Lower leg skin (tissue), 4 donors: ENCODE data around the gene CBLN3. TPM values are rescaled to one million over a fixed set of nuclear protein-coding genes. Genes with fewer than 3 reads are reported as not detected.

Experiments
- DNase-seq, 2 donors: peaks; one replicate each; pipeline ENCODE4 v3.0.0-alpha.2; 2019; ENCODE audit warnings: low spot score in 2 of 2
- H3K4me3 ChIP-seq: fragments of 200-600 bp; sonication (generic); 2 replicates; pipeline ENCODE4 v1.5.1; 2017; ENCODE audit warnings: mild to moderate bottlenecking, low read depth; ENCODE audit not compliant: poor library complexity, severe bottlenecking
- POLR2A ChIP-seq, 2 donors: fragments of 450-650 bp; IDR thresholded peaks; one replicate each; pipeline ENCODE4 v1.6.1; 2016 to 2017; ENCODE audit warnings: antibody characterized with exemption in 2 of 2, mild to moderate bottlenecking in 1 of 2, moderate library complexity in 1 of 2
- WGBS, 2 donors: methylation state at CpG; one replicate each; pipeline ENCODE4 v1.1.5; 2018; 5-methylcytosine and 5-hydroxymethylcytosine counted together
- intact Hi-C: fragments of 100-400 bp; cut with DNase I; formaldehyde crosslinking; loops from one replicate; pipeline ENCODE4 v1.15.0; 2023; ENCODE audit warnings: low total_unique reads
- total RNA-seq, 4 donors: library from RNA; depleted of rRNA; stranded (reverse); fragments of >200 nt; gene quantifications; one replicate each; pipeline ENCODE4 v1.1.0, GENCODE V29; 2016
- TF ChIP-seq, protein P1 (sequence below), 3 donors: fragments of 450-650 bp; IDR thresholded peaks; one replicate each; pipeline ENCODE4 v1.5.1; 2016; ENCODE audit warnings: antibody characterized with exemption in 3 of 3, mild to moderate bottlenecking in 3 of 3, moderate library complexity in 2 of 3

Gene CBLN3
- total RNA-seq, 4 donors from 2014 or later = 0.76 to 1.4 (median 1.1) TPM

DNA sequence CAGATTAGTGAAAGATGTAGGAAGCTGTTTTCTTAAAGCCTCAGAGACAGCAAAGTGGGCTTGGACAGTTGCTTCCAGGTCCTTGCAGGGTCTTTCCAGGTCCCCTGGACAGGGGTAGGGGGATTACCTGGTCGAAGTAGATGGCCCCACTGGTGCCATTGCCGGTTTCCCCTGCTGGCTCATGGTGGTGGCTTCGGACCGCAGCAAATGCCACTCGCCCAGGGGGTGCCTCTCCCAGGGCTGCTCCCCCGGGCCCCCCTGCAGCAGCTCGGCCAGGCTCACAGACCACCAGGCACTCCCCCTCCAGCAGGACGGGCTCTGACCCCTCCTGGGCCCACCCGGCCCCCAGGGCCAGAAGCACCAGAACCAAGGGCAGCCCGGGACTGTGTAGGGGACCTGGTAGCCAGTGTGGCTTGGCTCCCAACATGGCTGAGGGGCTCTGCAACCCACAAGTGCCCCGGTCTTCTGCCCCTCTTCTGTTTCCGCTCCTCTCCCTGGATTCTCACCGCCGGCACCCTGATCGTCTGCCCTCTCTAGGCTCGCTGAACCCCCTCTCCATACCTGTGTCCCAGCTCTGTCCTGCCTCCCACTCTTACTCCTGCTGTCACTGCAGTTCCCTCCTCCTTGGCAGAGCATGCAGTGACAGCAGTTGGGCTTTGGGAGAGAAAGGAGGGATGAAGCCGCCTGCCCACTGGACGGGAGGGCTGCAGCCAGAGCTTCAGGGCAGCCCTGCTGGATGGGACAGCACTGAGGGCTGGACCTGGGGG lies 657 bp downstream of the CBLN3 start:
- intact Hi-C loops = loop anchor here (5.0 kb wide), 1 partner anchor 62 kb away; the partner anchor contains the start of gene NFATC4
- DNase-seq = peak in 1 of 2 donors; percentile 16
- no peak overlapping the region for H3K4me3 ChIP-seq
- WGBS, 2 donors = 83 to 91% methylated on average over 12 to 18 of the region's 18 CpGs
- no peak for TF ChIP-seq POLR2A (IDR thresholded peaks at IDR 0.05)
- TF ChIP-seq, protein P1, sequence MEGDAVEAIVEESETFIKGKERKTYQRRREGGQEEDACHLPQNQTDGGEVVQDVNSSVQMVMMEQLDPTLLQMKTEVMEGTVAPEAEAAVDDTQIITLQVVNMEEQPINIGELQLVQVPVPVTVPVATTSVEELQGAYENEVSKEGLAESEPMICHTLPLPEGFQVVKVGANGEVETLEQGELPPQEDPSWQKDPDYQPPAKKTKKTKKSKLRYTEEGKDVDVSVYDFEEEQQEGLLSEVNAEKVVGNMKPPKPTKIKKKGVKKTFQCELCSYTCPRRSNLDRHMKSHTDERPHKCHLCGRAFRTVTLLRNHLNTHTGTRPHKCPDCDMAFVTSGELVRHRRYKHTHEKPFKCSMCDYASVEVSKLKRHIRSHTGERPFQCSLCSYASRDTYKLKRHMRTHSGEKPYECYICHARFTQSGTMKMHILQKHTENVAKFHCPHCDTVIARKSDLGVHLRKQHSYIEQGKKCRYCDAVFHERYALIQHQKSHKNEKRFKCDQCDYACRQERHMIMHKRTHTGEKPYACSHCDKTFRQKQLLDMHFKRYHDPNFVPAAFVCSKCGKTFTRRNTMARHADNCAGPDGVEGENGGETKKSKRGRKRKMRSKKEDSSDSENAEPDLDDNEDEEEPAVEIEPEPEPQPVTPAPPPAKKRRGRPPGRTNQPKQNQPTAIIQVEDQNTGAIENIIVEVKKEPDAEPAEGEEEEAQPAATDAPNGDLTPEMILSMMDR (IDR thresholded peaks at IDR 0.05) = no peak

DNA sequence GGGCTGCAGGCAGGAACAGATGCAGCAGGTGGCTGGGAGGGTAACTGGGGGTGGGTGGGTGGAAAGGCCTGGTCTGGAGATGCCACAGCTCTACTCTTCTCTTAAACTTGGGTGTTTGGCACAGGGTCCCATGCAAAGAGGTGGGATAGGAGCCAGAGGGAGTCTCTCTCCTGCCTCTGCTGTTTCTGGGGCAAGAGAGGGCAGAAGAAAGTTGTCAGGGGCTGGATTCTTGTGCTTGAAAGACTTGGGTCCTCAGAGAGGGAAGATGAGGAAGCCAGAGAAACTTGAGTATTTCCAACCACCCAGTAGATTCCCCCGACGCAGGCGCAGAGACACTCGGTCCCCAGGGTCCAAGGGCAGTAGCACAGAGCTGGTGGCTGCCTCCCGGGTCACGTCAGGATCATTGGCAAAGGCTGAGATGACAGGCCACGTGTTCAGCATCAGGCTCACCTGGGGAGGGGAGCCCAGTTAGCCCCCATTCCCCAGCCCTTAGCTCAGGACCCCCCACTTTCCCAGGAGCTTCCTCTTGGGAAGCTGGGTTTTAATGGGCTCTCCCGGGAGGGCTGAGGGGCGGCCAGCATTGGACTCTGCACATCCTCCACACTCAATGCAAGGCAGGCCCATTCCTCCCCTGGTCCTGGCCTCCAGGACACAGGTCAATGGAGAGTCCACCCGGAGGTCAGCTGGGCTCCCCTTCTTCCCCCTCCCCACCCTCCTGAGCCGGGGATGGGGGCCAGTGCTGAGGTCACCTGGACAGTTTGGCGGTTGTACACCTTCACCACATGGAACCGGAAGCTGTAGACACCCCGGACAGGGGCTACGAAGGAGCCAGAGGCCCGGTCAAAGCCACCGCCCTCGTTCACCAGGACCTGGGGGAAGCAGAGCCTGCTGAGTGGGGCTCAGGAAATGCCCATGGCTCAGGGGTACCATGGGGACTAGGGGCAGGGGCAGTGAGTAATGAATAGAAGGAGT lies 1.6 kb downstream of the CBLN3 start:
- TF ChIP-seq, protein P1 (IDR thresholded peaks at IDR 0.05) = no peak

DNA sequence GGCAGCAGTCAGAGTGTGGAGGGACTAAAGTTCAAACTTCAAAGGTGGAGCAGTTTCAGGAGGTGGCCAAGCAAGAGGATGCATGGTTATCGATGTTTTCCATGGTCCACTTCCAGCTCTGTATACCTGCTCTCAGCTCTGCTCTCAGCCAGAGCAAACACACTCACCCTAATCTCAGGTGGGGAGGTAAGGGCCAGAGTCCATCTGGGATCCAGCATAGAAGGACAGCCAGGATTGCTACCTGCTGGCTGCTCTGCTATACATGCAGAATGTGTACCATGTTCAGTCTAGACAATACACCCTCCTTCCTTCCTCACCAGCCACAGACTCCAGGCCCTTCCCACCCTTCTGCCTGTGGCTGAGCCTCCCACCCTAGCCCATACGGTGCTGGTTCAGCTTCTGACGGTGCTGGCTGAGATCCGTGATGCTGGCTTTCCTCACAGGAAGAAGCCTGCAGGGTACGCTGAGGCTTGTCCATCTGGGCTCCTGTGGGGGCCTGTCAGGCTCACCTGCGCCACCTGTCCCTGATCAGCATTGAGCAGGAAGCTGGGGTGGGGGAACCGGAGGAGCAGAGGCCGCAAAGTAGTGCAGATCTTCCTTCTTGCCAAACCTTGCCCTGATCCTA lies 2.4 kb downstream of the CBLN3 start:
- intact Hi-C loops = loop anchor here (5.0 kb wide), 1 partner anchor 60 kb away; the partner anchor contains the start of gene NFATC4
- 57 to 61% methylated on average over 8 of the region's 8 CpGs for WGBS, 2 donors
- DNase-seq = peak in 1 of 2 donors; percentile 11
- no peak for TF ChIP-seq POLR2A (IDR thresholded peaks at IDR 0.05)
- TF ChIP-seq, protein P1 (IDR thresholded peaks at IDR 0.05) = no peak
- H3K4me3 ChIP-seq = no peak overlapping the region

More for the DNA sequence above, 1.6 kb downstream of the CBLN3 start:
- peak in 1 of 2 donors; percentile 13 for DNase-seq
- intact Hi-C loops = loop anchor here (5.0 kb wide), 1 partner anchor 61 kb away; the partner anchor contains the start of gene NFATC4
- H3K4me3 ChIP-seq = no peak overlapping the region
- WGBS, 2 donors = 86% methylated on average over 15 to 18 of the region's 18 CpGs

DNA sequence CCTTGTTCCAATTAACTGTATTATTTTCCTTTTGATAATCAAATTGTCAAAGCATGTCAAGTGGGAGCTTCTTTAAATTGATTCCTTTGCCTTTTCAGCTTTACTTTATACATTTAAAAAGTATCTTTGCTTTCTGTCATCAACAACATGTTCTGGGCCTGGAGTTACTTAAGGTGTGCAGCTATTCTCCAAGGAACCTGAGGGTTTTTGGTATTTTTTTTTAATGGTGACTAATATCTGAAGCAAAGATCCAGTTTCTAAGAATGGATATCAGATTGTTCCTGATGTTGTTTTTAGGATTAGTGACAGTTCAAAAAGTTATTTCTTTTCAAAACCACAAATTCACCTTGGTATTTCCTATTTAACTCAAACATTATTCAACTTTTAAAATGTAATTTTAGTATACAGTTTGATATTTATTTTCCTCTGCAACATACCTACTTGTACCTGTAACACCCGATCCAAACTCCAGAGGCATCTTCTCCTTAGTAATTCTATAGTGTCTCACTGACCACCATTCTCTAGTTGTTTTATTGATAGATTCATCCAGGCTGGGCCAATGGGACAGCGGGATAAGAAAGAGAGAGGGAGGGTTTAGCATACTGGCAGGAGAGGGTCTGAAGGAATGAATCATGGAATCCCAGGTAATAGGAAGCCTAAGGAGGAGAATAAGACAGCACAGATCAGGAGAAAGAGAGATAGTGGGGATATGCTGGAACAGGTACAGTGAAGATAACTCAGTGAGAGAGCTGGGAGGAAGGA lies 3.1 kb downstream of the CBLN3 start:
- TF ChIP-seq, protein P1 (IDR thresholded peaks at IDR 0.05) = no peak
- TF ChIP-seq POLR2A (IDR thresholded peaks at IDR 0.05) = no peak
- WGBS, 2 donors = 89 to 91% methylated on average over 2 of the region's 2 CpGs
- no peak overlapping the region for H3K4me3 ChIP-seq
- intact Hi-C loops = loop anchor here (5.0 kb wide), 1 partner anchor 59 kb away; the partner anchor contains the start of gene NFATC4
- DNase-seq = peak in 1 of 2 donors; percentile 8

DNA sequence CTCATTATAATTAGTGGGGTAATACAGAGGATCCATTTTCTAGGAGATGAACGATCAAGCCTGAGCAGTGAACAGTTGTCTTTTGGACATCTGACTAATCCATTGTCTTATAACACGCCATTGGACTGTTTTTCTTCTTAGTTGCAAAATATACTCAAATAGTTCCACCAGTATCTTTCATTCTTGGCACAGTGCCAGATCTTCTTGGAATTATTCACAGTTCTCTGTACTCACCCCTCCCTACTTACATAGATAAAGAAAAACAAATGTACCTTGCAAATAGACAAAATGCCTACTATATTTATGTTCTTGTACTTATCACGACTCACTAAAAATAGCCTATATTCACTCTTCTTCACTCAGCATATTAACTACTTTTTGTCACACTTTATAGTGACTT lies 3.8 kb downstream of the CBLN3 start:
- TF ChIP-seq, protein P1 (IDR thresholded peaks at IDR 0.05) = no peak
- no peak for TF ChIP-seq POLR2A (IDR thresholded peaks at IDR 0.05)
- DNase-seq = peak in 1 of 2 donors; percentile 54
- 17 to 34% methylated on average over 3 of the region's 3 CpGs for WGBS, 2 donors
- H3K4me3 ChIP-seq = no peak overlapping the region
- intact Hi-C loops = loop anchor here (5.0 kb wide), 1 partner anchor 58 kb away; the partner anchor contains the start of gene NFATC4
